GM12878 (cell line): ENCODE results near the gene TMEM132C. TPM values are rescaled to one million over a fixed set of nuclear protein-coding genes. Genes with fewer than 3 reads are reported as not detected.

Source experiments
- ATAC-seq: fragments of 200-7000 bp; cut with Tn5 transposase; 3 replicates; pipeline ENCODE4 v1.9.1; 2020; ENCODE audit warnings: mild to moderate bottlenecking, moderate library complexity
- BruUV-seq: library from RNA; stranded (reverse); fragments of 400-500 nt; replicated peaks from 2 replicates; lab custom pipeline; 2021; lab: Mats Ljungman, UMichigan
- CTCF ChIA-PET: fragments of 300-600 bp; sonication (Branson Sonifier 250); formaldehyde crosslinking; extraction: SDS; loops from one replicate; lab custom pipeline; 2021; ENCODE audit warnings: inconsistent platforms; lab: Yijun Ruan, JAX
- POLR2A ChIA-PET: fragments of 350-600 bp; formaldehyde crosslinking; extraction: SDS; loops from one replicate; lab custom pipeline; 2021; ENCODE audit warnings: inconsistent platforms; lab: Charles Lee
- RAD21 ChIA-PET: fragments of 300-600 bp; sonication (Branson Sonifier 250); formaldehyde crosslinking; loops from one replicate; lab custom pipeline; 2023; ENCODE audit warnings: antibody characterized with exemption; ENCODE audit not compliant: unreplicated experiment; lab: Charles Lee
- SMC1A ChIA-PET: fragments of 300-600 bp; sonication (Branson Sonifier 250); formaldehyde crosslinking; loops from one replicate; lab custom pipeline; 2023; ENCODE audit not compliant: unreplicated experiment, uncharacterized antibody; lab: Charles Lee
- DNase-seq: peaks from one replicate; pipeline ENCODE4 v3.0.0-alpha.2; 2011; ENCODE audit warnings: low read depth, low spot score
- FAIRE-seq: peaks from 3 replicates; lab custom pipeline; 2011; peaks lifted over from hg19 to GRCh38; lab: Jason Lieb, UNC
- H2AFZ ChIP-seq: 2 replicates; pipeline ENCODE4 v1.6.0; 2011; ENCODE audit warnings: low read depth, low read length, control low read depth; ENCODE audit not compliant: control insufficient read depth
- H3K27ac ChIP-seq: 2 replicates; pipeline ENCODE4 v1.5.1; 2011; ENCODE audit warnings: control low read depth; ENCODE audit not compliant: control insufficient read depth, insufficient read depth
- H3K27me3 ChIP-seq, 2 experiments: replicated peaks in 1 of 2; 2 replicates each; pipeline versions ENCODE4 v1.6.0 to v1.6.1; 2011; ENCODE audit warnings: low read length in 1 of 2; ENCODE audit not compliant: control insufficient read depth in 2 of 2, insufficient read depth in 2 of 2
- H3K36me3 ChIP-seq, 2 experiments: 2 replicates each; pipeline ENCODE4 v1.5.1; 2011; ENCODE audit warnings: low read length in 1 of 2; ENCODE audit not compliant: control insufficient read depth in 2 of 2, insufficient read depth in 2 of 2
- H3K4me1 ChIP-seq: 2 replicates; pipeline ENCODE4 v1.6.1; 2011; ENCODE audit warnings: mild to moderate bottlenecking, low read length, moderate library complexity, mixed read lengths; ENCODE audit not compliant: control insufficient read depth, insufficient read depth
- H3K4me2 ChIP-seq: 2 replicates; pipeline ENCODE4 v1.6.0; 2011; ENCODE audit warnings: control low read depth; ENCODE audit not compliant: control insufficient read depth, insufficient read depth
- H3K4me3 ChIP-seq: fragments of 200-600 bp; sonication (generic); 2 replicates; pipeline ENCODE4 v1.5.1; 2016
- H3K79me2 ChIP-seq: 2 replicates; pipeline ENCODE4 v1.6.0; 2011; ENCODE audit warnings: low read length; ENCODE audit not compliant: control insufficient read depth, insufficient read depth
- H3K9ac ChIP-seq: 2 replicates; pipeline ENCODE4 v1.8.0; 2011; ENCODE audit warnings: low read length, control low read depth, mixed read lengths; ENCODE audit not compliant: control insufficient read depth, insufficient read depth
- H3K9me3 ChIP-seq: replicated peaks from 3 replicates; pipeline ENCODE4 v1.5.1; 2011; ENCODE audit warnings: mild to moderate bottlenecking, low read length; ENCODE audit not compliant: control insufficient read depth, insufficient read depth
- H4K20me1 ChIP-seq: 2 replicates; pipeline ENCODE4 v1.6.0; 2011; ENCODE audit not compliant: control insufficient read depth, insufficient read depth
- GABPA ChIP-seq: IDR thresholded peaks from 2 replicates; pipeline ENCODE4 v1.6.1; 2014; ENCODE audit warnings: antibody characterized with exemption, low read depth, mild to moderate bottlenecking, inconsistent platforms
- NFIC ChIP-seq: IDR thresholded peaks from 2 replicates; pipeline ENCODE4 v1.6.1; 2012; ENCODE audit warnings: low read depth, mild to moderate bottlenecking, inconsistent platforms, low read length, moderate library complexity
- SPI1 ChIP-seq: IDR thresholded peaks from 2 replicates; pipeline ENCODE4 v1.6.1; 2011; ENCODE audit warnings: low read depth, mild to moderate bottlenecking, low read length, moderate library complexity, borderline replicate concordance; ENCODE audit not compliant: insufficient read depth
- TCF12 ChIP-seq: IDR thresholded peaks from 2 replicates; pipeline ENCODE4 v1.6.1; 2011; ENCODE audit warnings: low read depth, mild to moderate bottlenecking, low read length
- TCF3 ChIP-seq: IDR thresholded peaks from 2 replicates; pipeline ENCODE4 v1.6.1; 2012; ENCODE audit warnings: low read depth, mild to moderate bottlenecking, low read length, borderline replicate concordance; ENCODE audit not compliant: insufficient read depth
- TCF7 ChIP-seq: IDR thresholded peaks from 2 replicates; pipeline ENCODE4 v1.6.1; 2014; ENCODE audit warnings: antibody characterized with exemption, borderline replicate concordance
- ZZZ3 ChIP-seq: IDR thresholded peaks from 2 replicates; pipeline ENCODE4 v1.6.1; 2011; ENCODE audit warnings: low read depth; ENCODE audit not compliant: control insufficient read depth, insufficient read length
- WGBS: methylation state at CpG from one replicate; pipeline ENCODE4 v1.1.6; 2016; ENCODE audit warnings: low lambda C conversion rate; ENCODE audit not compliant: insufficient replicate concordance, insufficient coverage; ENCODE audit errors: missing lambda C conversion rate; 5-methylcytosine and 5-hydroxymethylcytosine counted together
- in situ Hi-C: fragments of 300-500 bp; cut with MboI; formaldehyde crosslinking; loops from 9 replicates; pipeline ENCODE4 v1.14.3; 2018; ENCODE audit warnings: mixed read lengths
- intact Hi-C: fragments of 100-400 bp; cut with micrococcal nuclease; formaldehyde crosslinking; loops from one replicate; pipeline ENCODE4 v1.14.2; 2022; ENCODE audit not compliant: unreplicated experiment
- polyA plus RNA-seq, 11 experiments: library from polyadenylated mRNA; depleted of rRNA in 4 of 11; unstranded in 6 of 11; stranded (reverse) in 5 of 11; fragments of >200 nt; fragmentation: Nextera tagmentation in 4 of 11; fragmentation: Illumina TruSeq in 1 of 11; extraction: Ambion mirVana in 4 of 11; extraction: Trizol in 1 of 11; gene quantifications; 1 replicate in 1 of 11; 2 replicates in 10 of 11; pipeline versions ENCODE4 v1.2.1 to v1.2.3, GENCODE V29; 2011 to 2016; ENCODE audit warnings: inconsistent platforms in 2 of 11, missing spikeins in 2 of 11, low read depth in 1 of 11
- total RNA-seq, 4 experiments: library from RNA; depleted of rRNA in 3 of 4; stranded (reverse); fragments of >200 nt in 3 of 4; fragmentation: Illumina TruSeq in 1 of 4; extraction: Trizol in 1 of 4; gene quantifications; 2 replicates each; pipeline versions ENCODE4 v1.2.1 to v1.2.3, GENCODE V29; 2013 to 2021
- TF ChIP-seq, protein P1 (sequence below): IDR thresholded peaks from 2 replicates; pipeline ENCODE4 v1.6.1; 2011; ENCODE audit warnings: mild to moderate bottlenecking, low read depth, low read length, moderate library complexity; ENCODE audit not compliant: insufficient replicate concordance
- TF ChIP-seq, protein P2 (sequence below): fragments of 450-650 bp; IDR thresholded peaks from 2 replicates; pipeline ENCODE4 v1.6.1; 2018; ENCODE audit warnings: mild to moderate bottlenecking, low read depth, moderate library complexity; ENCODE audit not compliant: partially characterized antibody
- TF ChIP-seq, protein P3 (sequence below): fragments of 450-650 bp; IDR thresholded peaks from 2 replicates; pipeline ENCODE4 v1.6.1; 2016; ENCODE audit warnings: mild to moderate bottlenecking
- TF ChIP-seq, protein P4 (sequence below): fragments of 450-650 bp; IDR thresholded peaks from 2 replicates; pipeline ENCODE4 v1.6.1; 2016; ENCODE audit warnings: mild to moderate bottlenecking, moderate library complexity, borderline replicate concordance
- TF ChIP-seq, protein P5 (sequence below): IDR thresholded peaks from 2 replicates; pipeline ENCODE4 v1.6.1; 2011; ENCODE audit warnings: borderline replicate concordance, low read depth, mild to moderate bottlenecking, moderate library complexity, low read length; ENCODE audit not compliant: insufficient read depth, poor library complexity, severe bottlenecking

Gene TMEM132C
- total and polyA plus RNA-seq, 10 of the 15 experiments (the other 5 are each of a cell fraction or from before 2014, with no cell fraction given): not detected

DNA sequence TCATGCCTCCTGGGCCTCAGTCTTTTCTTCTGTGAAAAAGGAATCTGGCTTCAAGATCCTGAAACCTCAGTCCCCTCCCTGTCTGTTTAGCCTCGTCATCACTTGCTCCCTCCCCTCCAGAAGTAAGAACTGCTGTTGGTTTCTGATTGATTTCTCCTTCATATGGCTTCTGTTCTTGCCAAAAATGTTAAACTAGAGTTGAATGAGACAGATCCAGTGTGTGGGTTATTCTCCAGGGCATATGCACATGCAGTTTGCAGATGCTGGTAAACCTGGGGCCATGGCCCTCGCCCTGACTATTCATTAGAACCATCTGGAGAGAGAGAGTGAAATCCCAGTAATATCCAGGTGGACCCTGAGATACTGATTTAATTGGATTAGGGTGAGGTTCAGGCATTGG, 175.1 kb downstream of the TMEM132C start:
- Histone ChIP-seq H3K4me3 (no peak overlapping the region), H3K9ac (no peak overlapping the region), H2AFZ (no peak overlapping the region), H3K27ac (no peak overlapping the region), H3K79me2 (no peaks in the 10 kb centered on the region), H4K20me1 (no peaks in the 10 kb centered on the region), H3K4me2 (no peak overlapping the region), H3K4me1 (no peaks in the 10 kb centered on the region), H3K9me3 (no peaks in the 10 kb centered on the region), H3K27me3 (no peaks in the 10 kb centered on the region), H3K36me3 (no peaks in the 10 kb centered on the region)
- ChIA-PET POLR2A (no interaction called here), RAD21 (no interaction called here), CTCF (no interaction called here), SMC1A (no interaction called here)
- ATAC-seq: no peak
- no peak for DNase-seq
- 0% methylated on average over 2 of the region's 2 CpGs for WGBS
- in situ Hi-C loops (no loop called here), intact Hi-C loops (no loop called here)
- no TSS peak for BruUV-seq
- no peak for FAIRE-seq
- TF ChIP-seq GABPA (no peak), TCF12 (no peak), TCF7 (no peak), TCF3 (no peak), NFIC (no peak), ZZZ3 (no peak), SPI1 (no peak)
- TF ChIP-seq, protein P1, sequence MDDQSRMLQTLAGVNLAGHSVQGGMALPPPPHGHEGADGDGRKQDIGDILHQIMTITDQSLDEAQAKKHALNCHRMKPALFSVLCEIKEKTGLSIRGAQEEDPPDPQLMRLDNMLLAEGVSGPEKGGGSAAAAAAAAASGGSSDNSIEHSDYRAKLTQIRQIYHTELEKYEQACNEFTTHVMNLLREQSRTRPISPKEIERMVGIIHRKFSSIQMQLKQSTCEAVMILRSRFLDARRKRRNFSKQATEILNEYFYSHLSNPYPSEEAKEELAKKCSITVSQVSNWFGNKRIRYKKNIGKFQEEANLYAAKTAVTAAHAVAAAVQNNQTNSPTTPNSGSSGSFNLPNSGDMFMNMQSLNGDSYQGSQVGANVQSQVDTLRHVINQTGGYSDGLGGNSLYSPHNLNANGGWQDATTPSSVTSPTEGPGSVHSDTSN: no peak
- TF ChIP-seq, protein P2, sequence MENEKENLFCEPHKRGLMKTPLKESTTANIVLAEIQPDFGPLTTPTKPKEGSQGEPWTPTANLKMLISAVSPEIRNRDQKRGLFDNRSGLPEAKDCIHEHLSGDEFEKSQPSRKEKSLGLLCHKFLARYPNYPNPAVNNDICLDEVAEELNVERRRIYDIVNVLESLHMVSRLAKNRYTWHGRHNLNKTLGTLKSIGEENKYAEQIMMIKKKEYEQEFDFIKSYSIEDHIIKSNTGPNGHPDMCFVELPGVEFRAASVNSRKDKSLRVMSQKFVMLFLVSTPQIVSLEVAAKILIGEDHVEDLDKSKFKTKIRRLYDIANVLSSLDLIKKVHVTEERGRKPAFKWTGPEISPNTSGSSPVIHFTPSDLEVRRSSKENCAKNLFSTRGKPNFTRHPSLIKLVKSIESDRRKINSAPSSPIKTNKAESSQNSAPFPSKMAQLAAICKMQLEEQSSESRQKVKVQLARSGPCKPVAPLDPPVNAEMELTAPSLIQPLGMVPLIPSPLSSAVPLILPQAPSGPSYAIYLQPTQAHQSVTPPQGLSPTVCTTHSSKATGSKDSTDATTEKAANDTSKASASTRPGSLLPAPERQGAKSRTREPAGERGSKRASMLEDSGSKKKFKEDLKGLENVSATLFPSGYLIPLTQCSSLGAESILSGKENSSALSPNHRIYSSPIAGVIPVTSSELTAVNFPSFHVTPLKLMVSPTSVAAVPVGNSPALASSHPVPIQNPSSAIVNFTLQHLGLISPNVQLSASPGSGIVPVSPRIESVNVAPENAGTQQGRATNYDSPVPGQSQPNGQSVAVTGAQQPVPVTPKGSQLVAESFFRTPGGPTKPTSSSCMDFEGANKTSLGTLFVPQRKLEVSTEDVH: no peak
- TF ChIP-seq, protein P3, sequence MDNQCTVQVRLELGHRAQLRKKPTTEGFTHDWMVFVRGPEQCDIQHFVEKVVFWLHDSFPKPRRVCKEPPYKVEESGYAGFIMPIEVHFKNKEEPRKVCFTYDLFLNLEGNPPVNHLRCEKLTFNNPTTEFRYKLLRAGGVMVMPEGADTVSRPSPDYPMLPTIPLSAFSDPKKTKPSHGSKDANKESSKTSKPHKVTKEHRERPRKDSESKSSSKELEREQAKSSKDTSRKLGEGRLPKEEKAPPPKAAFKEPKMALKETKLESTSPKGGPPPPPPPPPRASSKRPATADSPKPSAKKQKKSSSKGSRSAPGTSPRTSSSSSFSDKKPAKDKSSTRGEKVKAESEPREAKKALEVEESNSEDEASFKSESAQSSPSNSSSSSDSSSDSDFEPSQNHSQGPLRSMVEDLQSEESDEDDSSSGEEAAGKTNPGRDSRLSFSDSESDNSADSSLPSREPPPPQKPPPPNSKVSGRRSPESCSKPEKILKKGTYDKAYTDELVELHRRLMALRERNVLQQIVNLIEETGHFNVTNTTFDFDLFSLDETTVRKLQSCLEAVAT: no peak
- TF ChIP-seq, protein P4, sequence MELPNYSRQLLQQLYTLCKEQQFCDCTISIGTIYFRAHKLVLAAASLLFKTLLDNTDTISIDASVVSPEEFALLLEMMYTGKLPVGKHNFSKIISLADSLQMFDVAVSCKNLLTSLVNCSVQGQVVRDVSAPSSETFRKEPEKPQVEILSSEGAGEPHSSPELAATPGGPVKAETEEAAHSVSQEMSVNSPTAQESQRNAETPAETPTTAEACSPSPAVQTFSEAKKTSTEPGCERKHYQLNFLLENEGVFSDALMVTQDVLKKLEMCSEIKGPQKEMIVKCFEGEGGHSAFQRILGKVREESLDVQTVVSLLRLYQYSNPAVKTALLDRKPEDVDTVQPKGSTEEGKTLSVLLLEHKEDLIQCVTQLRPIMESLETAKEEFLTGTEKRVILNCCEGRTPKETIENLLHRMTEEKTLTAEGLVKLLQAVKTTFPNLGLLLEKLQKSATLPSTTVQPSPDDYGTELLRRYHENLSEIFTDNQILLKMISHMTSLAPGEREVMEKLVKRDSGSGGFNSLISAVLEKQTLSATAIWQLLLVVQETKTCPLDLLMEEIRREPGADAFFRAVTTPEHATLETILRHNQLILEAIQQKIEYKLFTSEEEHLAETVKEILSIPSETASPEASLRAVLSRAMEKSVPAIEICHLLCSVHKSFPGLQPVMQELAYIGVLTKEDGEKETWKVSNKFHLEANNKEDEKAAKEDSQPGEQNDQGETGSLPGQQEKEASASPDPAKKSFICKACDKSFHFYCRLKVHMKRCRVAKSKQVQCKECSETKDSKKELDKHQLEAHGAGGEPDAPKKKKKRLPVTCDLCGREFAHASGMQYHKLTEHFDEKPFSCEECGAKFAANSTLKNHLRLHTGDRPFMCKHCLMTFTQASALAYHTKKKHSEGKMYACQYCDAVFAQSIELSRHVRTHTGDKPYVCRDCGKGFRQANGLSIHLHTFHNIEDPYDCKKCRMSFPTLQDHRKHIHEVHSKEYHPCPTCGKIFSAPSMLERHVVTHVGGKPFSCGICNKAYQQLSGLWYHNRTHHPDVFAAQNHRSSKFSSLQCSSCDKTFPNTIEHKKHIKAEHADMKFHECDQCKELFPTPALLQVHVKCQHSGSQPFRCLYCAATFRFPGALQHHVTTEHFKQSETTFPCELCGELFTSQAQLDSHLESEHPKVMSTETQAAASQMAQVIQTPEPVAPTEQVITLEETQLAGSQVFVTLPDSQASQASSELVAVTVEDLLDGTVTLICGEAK: no peak
- TF ChIP-seq, protein P5, sequence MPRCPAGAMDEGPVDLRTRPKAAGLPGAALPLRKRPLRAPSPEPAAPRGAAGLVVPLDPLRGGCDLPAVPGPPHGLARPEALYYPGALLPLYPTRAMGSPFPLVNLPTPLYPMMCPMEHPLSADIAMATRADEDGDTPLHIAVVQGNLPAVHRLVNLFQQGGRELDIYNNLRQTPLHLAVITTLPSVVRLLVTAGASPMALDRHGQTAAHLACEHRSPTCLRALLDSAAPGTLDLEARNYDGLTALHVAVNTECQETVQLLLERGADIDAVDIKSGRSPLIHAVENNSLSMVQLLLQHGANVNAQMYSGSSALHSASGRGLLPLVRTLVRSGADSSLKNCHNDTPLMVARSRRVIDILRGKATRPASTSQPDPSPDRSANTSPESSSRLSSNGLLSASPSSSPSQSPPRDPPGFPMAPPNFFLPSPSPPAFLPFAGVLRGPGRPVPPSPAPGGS: no peak
